IMR-90 (cell line): ENCODE results near the gene ADAMTS14.

Experiments
- CTCF ChIP-seq: conservative IDR thresholded peaks from 2 replicates; pipeline ENCODE4 v1.5.1; 2012; ENCODE audit warnings: mild to moderate bottlenecking, low read depth, low read length, improper control_type of control experiment
- MAFK ChIP-seq: IDR thresholded peaks from 2 replicates; pipeline ENCODE4 v1.6.1; 2012; ENCODE audit warnings: low read depth, low read length, improper control_type of control experiment
- NFE2L2 ChIP-seq: fragments of 150-350 bp; IDR thresholded peaks from 2 replicates; pipeline ENCODE4 v1.6.1; 2016; ENCODE audit warnings: low read depth, mild to moderate bottlenecking, low read length
- POLR2A ChIP-seq: IDR thresholded peaks from 2 replicates; pipeline ENCODE4 v1.6.1; 2012; ENCODE audit warnings: mild to moderate bottlenecking, low read depth, low read length
- RCOR1 ChIP-seq: IDR thresholded peaks from 2 replicates; pipeline ENCODE4 v1.6.1; 2012; ENCODE audit warnings: mild to moderate bottlenecking, low read length, improper control_type of control experiment; ENCODE audit not compliant: insufficient replicate concordance

- TF ChIP-seq POLR2A, result no peak
- no peak for TF ChIP-seq CTCF
- no peak for TF ChIP-seq NFE2L2
- TF ChIP-seq RCOR1, result no peak
- no peak for TF ChIP-seq MAFK
Observed at GRCh38 chr10:70622541-70622940, 49.8 kb upstream of the ADAMTS14 start.
